ENCODE data around the gene CAMKV.

DNA sequence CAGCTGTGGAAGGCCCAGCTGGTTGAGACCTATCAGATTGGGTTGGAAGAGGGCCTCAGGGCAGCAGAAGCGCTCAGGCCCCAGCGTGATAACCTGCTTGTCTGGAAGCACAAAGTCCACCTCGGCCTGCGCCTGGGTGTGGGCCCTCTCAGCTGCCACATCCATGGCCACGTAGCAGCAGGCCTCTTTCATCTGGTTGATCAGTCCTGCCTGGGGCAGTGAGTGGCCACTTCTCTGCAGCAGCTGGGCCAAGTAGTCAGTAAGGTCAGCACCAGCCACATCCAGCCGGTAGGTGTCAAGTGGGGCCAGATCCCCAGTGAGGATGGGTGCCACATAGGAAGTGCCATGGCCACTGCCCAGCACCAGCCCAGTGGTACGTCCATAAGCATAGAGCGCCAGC, 3.9 kb upstream of the CAMKV start:
- TF ChIP-seq CTCF (IDR thresholded peaks at IDR 0.05; ENCODE audit: insufficient read depth, low read depth, low read length) = no peak
- TF ChIP-seq EZH2 (IDR thresholded peaks at IDR 0.05; ENCODE audit: insufficient read depth, low read length) = no peak

Measured in astrocyte (in vitro differentiated cells and primary cell).